HCT116 (cell line): Measurements from ENCODE around the gene TNFRSF8.

Experiments
- CBX3 ChIP-seq: IDR thresholded peaks from 2 replicates; pipeline ENCODE4 v1.6.1; 2012; ENCODE audit warnings: low read depth
- EZH2 ChIP-seq: fragments of 200-600 bp; sonication (generic); IDR thresholded peaks from 2 replicates; pipeline ENCODE4 v1.6.1; 2017; ENCODE audit warnings: antibody characterized with exemption, mixed run types
- EZH2phosphoT487 ChIP-seq: fragments of 200-600 bp; IDR thresholded peaks from 2 replicates; pipeline ENCODE4 v1.6.1; 2018; ENCODE audit warnings: antibody characterized with exemption, borderline replicate concordance
- FOSL1 ChIP-seq: IDR thresholded peaks from 2 replicates; pipeline ENCODE4 v1.6.1; 2012; ENCODE audit warnings: low read depth
- POLR2A ChIP-seq: IDR thresholded peaks from 2 replicates; pipeline ENCODE4 v1.7.0; 2011; ENCODE audit warnings: borderline replicate concordance; ENCODE audit not compliant: insufficient read depth, insufficient read length; ENCODE audit errors: extremely low read depth
- RAD21 ChIP-seq: IDR thresholded peaks from 2 replicates; pipeline ENCODE4 v1.6.1; 2012; ENCODE audit warnings: low read depth, mild to moderate bottlenecking
- SIN3A ChIP-seq: IDR thresholded peaks from 2 replicates; pipeline ENCODE4 v1.6.1; 2012; ENCODE audit warnings: low read depth
- SP1 ChIP-seq: IDR thresholded peaks from 2 replicates; pipeline ENCODE4 v1.6.1; 2012; ENCODE audit warnings: low read depth
- YY1 ChIP-seq: IDR thresholded peaks from 2 replicates; pipeline ENCODE4 v1.6.1; 2011; ENCODE audit warnings: low read length, low read depth, moderate library complexity, mild to moderate bottlenecking; ENCODE audit not compliant: insufficient replicate concordance; ENCODE audit errors: extremely low read depth
- TF ChIP-seq, protein P1 (sequence below), 3 experiments: fragments of 200-600 bp in 1 of 3; sonication (generic) in 1 of 3; IDR thresholded peaks in 2 of 3; conservative IDR thresholded peaks in 1 of 3; 2 replicates each; pipeline ENCODE4 v1.5.1; 2012 to 2017; ENCODE audit warnings: low read depth in 2 of 3, low read length in 2 of 3, antibody characterized with exemption in 1 of 3, borderline replicate concordance in 1 of 3, control low read depth in 1 of 3, mild to moderate bottlenecking in 1 of 3, mixed read lengths in 1 of 3, mixed run types in 1 of 3, moderate library complexity in 1 of 3; ENCODE audit not compliant: insufficient read depth in 1 of 3
- TF ChIP-seq, protein P2 (sequence below): IDR thresholded peaks from 2 replicates; pipeline ENCODE4 v1.6.1; 2012
- TF ChIP-seq, protein P3 (sequence below): IDR thresholded peaks from 2 replicates; pipeline ENCODE4 v1.6.1; 2012; ENCODE audit warnings: low read depth

GRCh38 chr1:12056331-12056841, 6.7 kb upstream of the TNFRSF8 start:
- TF ChIP-seq RAD21 (no peak), YY1 (no peak), POLR2A (no peak), SIN3A (no peak), EZH2phosphoT487 (no peak), CBX3 (no peak), EZH2 (no peak), FOSL1 (no peak), SP1 (no peak)
- TF ChIP-seq, protein P1, sequence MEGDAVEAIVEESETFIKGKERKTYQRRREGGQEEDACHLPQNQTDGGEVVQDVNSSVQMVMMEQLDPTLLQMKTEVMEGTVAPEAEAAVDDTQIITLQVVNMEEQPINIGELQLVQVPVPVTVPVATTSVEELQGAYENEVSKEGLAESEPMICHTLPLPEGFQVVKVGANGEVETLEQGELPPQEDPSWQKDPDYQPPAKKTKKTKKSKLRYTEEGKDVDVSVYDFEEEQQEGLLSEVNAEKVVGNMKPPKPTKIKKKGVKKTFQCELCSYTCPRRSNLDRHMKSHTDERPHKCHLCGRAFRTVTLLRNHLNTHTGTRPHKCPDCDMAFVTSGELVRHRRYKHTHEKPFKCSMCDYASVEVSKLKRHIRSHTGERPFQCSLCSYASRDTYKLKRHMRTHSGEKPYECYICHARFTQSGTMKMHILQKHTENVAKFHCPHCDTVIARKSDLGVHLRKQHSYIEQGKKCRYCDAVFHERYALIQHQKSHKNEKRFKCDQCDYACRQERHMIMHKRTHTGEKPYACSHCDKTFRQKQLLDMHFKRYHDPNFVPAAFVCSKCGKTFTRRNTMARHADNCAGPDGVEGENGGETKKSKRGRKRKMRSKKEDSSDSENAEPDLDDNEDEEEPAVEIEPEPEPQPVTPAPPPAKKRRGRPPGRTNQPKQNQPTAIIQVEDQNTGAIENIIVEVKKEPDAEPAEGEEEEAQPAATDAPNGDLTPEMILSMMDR (IDR thresholded peaks at IDR 0.05 in 2 of 3, conservative IDR thresholded peaks at IDR 0.05 in 1 of 3; ENCODE audit: borderline replicate concordance in 1 of 3, insufficient read depth in 1 of 3, low read depth in 2 of 3, low read length in 2 of 3) = no peak
- TF ChIP-seq, protein P2, sequence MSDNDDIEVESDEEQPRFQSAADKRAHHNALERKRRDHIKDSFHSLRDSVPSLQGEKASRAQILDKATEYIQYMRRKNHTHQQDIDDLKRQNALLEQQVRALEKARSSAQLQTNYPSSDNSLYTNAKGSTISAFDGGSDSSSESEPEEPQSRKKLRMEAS = no peak
- TF ChIP-seq, protein P3, sequence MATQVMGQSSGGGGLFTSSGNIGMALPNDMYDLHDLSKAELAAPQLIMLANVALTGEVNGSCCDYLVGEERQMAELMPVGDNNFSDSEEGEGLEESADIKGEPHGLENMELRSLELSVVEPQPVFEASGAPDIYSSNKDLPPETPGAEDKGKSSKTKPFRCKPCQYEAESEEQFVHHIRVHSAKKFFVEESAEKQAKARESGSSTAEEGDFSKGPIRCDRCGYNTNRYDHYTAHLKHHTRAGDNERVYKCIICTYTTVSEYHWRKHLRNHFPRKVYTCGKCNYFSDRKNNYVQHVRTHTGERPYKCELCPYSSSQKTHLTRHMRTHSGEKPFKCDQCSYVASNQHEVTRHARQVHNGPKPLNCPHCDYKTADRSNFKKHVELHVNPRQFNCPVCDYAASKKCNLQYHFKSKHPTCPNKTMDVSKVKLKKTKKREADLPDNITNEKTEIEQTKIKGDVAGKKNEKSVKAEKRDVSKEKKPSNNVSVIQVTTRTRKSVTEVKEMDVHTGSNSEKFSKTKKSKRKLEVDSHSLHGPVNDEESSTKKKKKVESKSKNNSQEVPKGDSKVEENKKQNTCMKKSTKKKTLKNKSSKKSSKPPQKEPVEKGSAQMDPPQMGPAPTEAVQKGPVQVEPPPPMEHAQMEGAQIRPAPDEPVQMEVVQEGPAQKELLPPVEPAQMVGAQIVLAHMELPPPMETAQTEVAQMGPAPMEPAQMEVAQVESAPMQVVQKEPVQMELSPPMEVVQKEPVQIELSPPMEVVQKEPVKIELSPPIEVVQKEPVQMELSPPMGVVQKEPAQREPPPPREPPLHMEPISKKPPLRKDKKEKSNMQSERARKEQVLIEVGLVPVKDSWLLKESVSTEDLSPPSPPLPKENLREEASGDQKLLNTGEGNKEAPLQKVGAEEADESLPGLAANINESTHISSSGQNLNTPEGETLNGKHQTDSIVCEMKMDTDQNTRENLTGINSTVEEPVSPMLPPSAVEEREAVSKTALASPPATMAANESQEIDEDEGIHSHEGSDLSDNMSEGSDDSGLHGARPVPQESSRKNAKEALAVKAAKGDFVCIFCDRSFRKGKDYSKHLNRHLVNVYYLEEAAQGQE = no peak
